NB4 (cell line): ENCODE measurements around the gene NCOR1.

Experiments
- DNase-seq: peaks from one replicate; pipeline ENCODE4 v3.0.0; 2010; ENCODE audit warnings: low read depth
- H3K4me3 ChIP-seq: one replicate; pipeline ENCODE4 v1.5.1; 2011; ENCODE audit warnings: mild to moderate bottlenecking, low read depth, low read length, moderate library complexity
- CTCF ChIP-seq: IDR thresholded peaks from one replicate; pipeline ENCODE4 v1.5.1; 2012; ENCODE audit warnings: low read depth, low read length
- MAX ChIP-seq: IDR thresholded peaks from 2 replicates; pipeline ENCODE4 v1.6.1; 2011; ENCODE audit warnings: low read depth, low read length
- MYC ChIP-seq: IDR thresholded peaks from 2 replicates; pipeline ENCODE4 v1.6.1; 2011; ENCODE audit warnings: low read depth, low read length
- POLR2A ChIP-seq: IDR thresholded peaks from 2 replicates; pipeline ENCODE4 v1.6.1; 2011; ENCODE audit warnings: mild to moderate bottlenecking; ENCODE audit not compliant: insufficient read length; ENCODE audit errors: extremely low read depth

Gene NCOR1

GRCh38 chr17:16001226-16001897 is 214.0 kb downstream of the NCOR1 start:
- no peak for DNase-seq
- H3K4me3 ChIP-seq, result peak overlapping the region; percentile 97
- TF ChIP-seq CTCF (no peak), MAX (no peak), MYC (no peak), POLR2A (no peak)

- peak overlapping the region; percentile 97 for H3K4me3 ChIP-seq
- TF ChIP-seq POLR2A (no peak), CTCF (peak; percentile 5), MAX (no peak), MYC (no peak)
- DNase-seq, result peak; percentile 67
Measured at GRCh38 chr17:15999974-16000827, 215.1 kb downstream of the NCOR1 start.

GRCh38 chr17:15999141-15999973 is 216.0 kb downstream of the NCOR1 start, which contains the start of the genes TTC19 and ZSWIM7:
Gene TTC19, plus strand, starts transcription at chr17:15999824. Its CDS starts 25 bp downstream, at chr17:15999849.
Gene ZSWIM7, minus strand, starts transcription at chr17:15999704. Its CDS starts 110 bp downstream, at chr17:15999594.
- TF ChIP-seq MAX (peak; percentile 88), MYC (peak; percentile 86), CTCF (no peak), POLR2A (peak; percentile 97)
- DNase-seq, result peak; percentile 99

GRCh38 chr17:15998031-15998562 is 217.2 kb downstream of the NCOR1 start:
- TF ChIP-seq MAX (no peak), CTCF (no peak), POLR2A (no peak), MYC (no peak)
- H3K4me3 ChIP-seq, result no peak overlapping the region
- DNase-seq, result no peak

More at GRCh38 chr17:15999141-15999973, 216.0 kb downstream of the NCOR1 start, which contains the start of the genes TTC19 and ZSWIM7:
- peak within 1 kb of the TSS; percentile 97 for H3K4me3 ChIP-seq

GRCh38 chr17:15996322-15996721 is 219.0 kb downstream of the NCOR1 start:
- TF ChIP-seq MAX (no peak), MYC (no peak), CTCF (no peak), POLR2A (no peak)
- no peak overlapping the region for H3K4me3 ChIP-seq
- DNase-seq, result peak; percentile 20
